GM18499 (cell line): ENCODE measurements around the gene PREP.
A peak's percentile ranks its signal among the peaks of the same experiment; 100 is the strongest.
"Not testable (repeated sequence)": the region's sequence is repeated elsewhere in the genome, so short reads cannot be mapped to it uniquely, and the experiment has no call there.

Experiments used
- ATAC-seq: cut with Tn5 transposase; IDR thresholded peaks from one replicate; pipeline ENCODE4 v1.9.1; 2021; ENCODE audit warnings: moderate number of reproducible peaks; ENCODE audit not compliant: insufficient read depth, unreplicated experiment

Gene PREP

GRCh38 chr6:105402939-105403935, at the start of gene PREP:
Gene PREP, minus strand, starts transcription at chr6:105403082. Its CDS starts 191 bp downstream, at chr6:105402891.
- ATAC-seq = peak; percentile 73

- ATAC-seq = no peak
Observed at GRCh38 chr6:105452376-105452775, 49.5 kb upstream of the PREP start.

- no peak for ATAC-seq
Observed at GRCh38 chr6:105449756-105450390, 47.0 kb upstream of the PREP start.

- no peak for ATAC-seq
Observed at GRCh38 chr6:105445481-105445880, 42.6 kb upstream of the PREP start.

GRCh38 chr6:105443941-105444340, 41.1 kb upstream of the PREP start:
- ATAC-seq = no peak

GRCh38 chr6:105442369-105442768, 39.5 kb upstream of the PREP start:
- ATAC-seq = no peak

GRCh38 chr6:105437236-105437635, 34.4 kb upstream of the PREP start:
- no peak for ATAC-seq

GRCh38 chr6:105433723-105434122, 30.8 kb upstream of the PREP start:
- ATAC-seq = no peak

GRCh38 chr6:105432797-105433196, 29.9 kb upstream of the PREP start:
- no peak for ATAC-seq

GRCh38 chr6:105431226-105431625, 28.3 kb upstream of the PREP start:
- no peak for ATAC-seq

GRCh38 chr6:105430685-105431084, 27.8 kb upstream of the PREP start:
- ATAC-seq = no peak

GRCh38 chr6:105429676-105430075, 26.8 kb upstream of the PREP start:
- no peak for ATAC-seq

- no peak for ATAC-seq
Observed at GRCh38 chr6:105428342-105428957, 25.6 kb upstream of the PREP start.

- ATAC-seq = no peak
Observed at GRCh38 chr6:105424175-105424783, 21.4 kb upstream of the PREP start.

GRCh38 chr6:105416971-105417370, 14.1 kb upstream of the PREP start:
- not testable (repeated sequence) for ATAC-seq

GRCh38 chr6:105409734-105410133, 6.9 kb upstream of the PREP start:
- no peak for ATAC-seq

- no peak for ATAC-seq
Observed at GRCh38 chr6:105402090-105402938, 568 bp downstream of the PREP start.

- no peak for ATAC-seq
Observed at GRCh38 chr6:105401247-105402089, 1.4 kb downstream of the PREP start.

GRCh38 chr6:105400501-105400900, 2.4 kb downstream of the PREP start:
- ATAC-seq = no peak
